Measurements from ENCODE around the gene TSPAN10. TPM values are rescaled to one million over a fixed set of nuclear protein-coding genes. Genes with fewer than 3 reads are reported as not detected.

The TSPAN10 gene
- total and polyA plus RNA-seq, 4 donors, result 0.61 to 4.7 (median 1.1) TPM

DNA sequence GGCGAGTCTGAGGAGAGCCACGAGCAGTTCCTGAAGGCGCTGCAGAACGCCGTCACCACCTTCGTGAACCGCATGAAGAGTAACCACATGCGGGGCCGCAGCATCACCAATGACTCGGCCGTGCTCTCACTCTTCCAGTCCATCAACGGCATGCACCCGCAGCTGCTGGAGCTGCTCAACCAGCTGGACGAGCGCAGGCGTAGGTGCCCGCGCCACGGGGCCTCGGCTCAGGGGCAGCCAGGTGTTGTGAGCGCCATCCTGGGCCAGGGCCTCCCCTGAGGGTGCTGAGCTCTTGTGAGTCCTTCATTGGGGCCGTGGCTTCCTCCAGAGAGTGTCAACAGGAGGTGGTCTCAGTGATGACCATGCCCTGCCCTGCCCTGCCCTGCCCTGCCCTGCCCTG lies 58.8 kb downstream of the TSPAN10 start:
- Histone ChIP-seq H3K4me1 (ENCODE audit: control insufficient read depth in 5 of 5, insufficient read depth in 5 of 5, low read length in 5 of 5) (peaks cover 0 to 1% (median 0%) of the 10 kb centered on the region in 5 donors), H3K9me3 (ENCODE audit: control insufficient read depth in 4 of 4, insufficient read depth in 3 of 4, low read length in 3 of 4) (no peaks in the 10 kb centered on the region), H3K27ac (ENCODE audit: low read depth in 1 of 2, low read length in 1 of 2) (no peak overlapping the region), H3K9ac (ENCODE audit: insufficient read depth in 1 of 2, low read length in 2 of 2) (no peak overlapping the region), H3K4me3 (no peak overlapping the region), H3K36me3 (ENCODE audit: control insufficient read depth in 4 of 4, insufficient read depth in 4 of 4, low read length in 4 of 4) (peaks cover 11 to 83% (median 34%) of the 10 kb centered on the region in 4 donors), H3K27me3 (ENCODE audit: control insufficient read depth in 3 of 3, insufficient read depth in 3 of 3, low read length in 2 of 3) (no peaks in the 10 kb centered on the region)
- ATAC-seq (ENCODE audit: insufficient read depth, low FRiP score), result no peak
- no peak for DNase-seq
- TF ChIP-seq, protein P1, sequence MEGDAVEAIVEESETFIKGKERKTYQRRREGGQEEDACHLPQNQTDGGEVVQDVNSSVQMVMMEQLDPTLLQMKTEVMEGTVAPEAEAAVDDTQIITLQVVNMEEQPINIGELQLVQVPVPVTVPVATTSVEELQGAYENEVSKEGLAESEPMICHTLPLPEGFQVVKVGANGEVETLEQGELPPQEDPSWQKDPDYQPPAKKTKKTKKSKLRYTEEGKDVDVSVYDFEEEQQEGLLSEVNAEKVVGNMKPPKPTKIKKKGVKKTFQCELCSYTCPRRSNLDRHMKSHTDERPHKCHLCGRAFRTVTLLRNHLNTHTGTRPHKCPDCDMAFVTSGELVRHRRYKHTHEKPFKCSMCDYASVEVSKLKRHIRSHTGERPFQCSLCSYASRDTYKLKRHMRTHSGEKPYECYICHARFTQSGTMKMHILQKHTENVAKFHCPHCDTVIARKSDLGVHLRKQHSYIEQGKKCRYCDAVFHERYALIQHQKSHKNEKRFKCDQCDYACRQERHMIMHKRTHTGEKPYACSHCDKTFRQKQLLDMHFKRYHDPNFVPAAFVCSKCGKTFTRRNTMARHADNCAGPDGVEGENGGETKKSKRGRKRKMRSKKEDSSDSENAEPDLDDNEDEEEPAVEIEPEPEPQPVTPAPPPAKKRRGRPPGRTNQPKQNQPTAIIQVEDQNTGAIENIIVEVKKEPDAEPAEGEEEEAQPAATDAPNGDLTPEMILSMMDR (IDR thresholded peaks at IDR 0.05; ENCODE audit: control extremely low read depth, extremely low read depth), result no peak
- WGBS, 2 donors, result 93 to 95% methylated on average over 22 of the region's 22 CpGs

DNA sequence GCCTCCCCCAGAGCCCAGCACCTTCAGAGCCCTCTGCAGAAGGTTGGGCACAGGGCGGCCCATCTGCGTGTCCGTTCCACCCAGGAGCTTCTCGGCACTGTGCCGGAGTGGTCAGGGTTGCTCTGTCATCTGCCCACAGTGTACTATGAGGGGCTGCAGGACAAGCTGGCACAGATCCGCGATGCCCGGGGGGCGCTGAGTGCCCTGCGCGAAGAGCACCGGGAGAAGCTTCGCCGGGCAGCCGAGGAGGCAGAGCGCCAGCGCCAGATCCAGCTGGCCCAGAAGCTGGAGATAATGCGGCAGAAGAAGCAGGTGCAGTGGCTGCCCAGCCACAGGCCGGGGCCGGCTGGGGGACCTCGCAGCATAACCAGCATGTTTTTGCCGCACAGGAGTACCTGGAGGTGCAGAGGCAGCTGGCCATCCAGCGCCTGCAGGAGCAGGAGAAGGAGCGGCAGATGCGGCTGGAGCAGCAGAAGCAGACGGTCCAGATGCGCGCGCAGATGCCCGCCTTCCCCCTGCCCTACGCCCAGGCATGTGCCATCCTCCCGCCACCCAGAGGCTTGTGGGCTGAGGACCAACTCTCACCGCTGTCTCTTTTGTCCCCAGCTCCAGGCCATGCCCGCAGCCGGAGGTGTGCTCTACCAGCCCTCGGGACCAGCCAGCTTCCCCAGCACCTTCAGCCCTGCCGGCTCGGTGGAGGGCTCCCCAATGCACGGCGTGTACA lies 59.4 kb downstream of the TSPAN10 start:
- DNase-seq, result no peak
- ATAC-seq (ENCODE audit: insufficient read depth, low FRiP score), result no peak
- Histone ChIP-seq H3K27ac (ENCODE audit: low read depth in 1 of 2, low read length in 1 of 2) (no peak overlapping the region), H3K9ac (ENCODE audit: insufficient read depth in 1 of 2, low read length in 2 of 2) (no peak overlapping the region), H3K36me3 (ENCODE audit: control insufficient read depth in 4 of 4, insufficient read depth in 4 of 4, low read length in 4 of 4) (peaks cover 11 to 83% (median 34%) of the 10 kb centered on the region in 4 donors), H3K4me3 (no peak overlapping the region), H3K27me3 (ENCODE audit: control insufficient read depth in 3 of 3, insufficient read depth in 3 of 3, low read length in 2 of 3) (no peaks in the 10 kb centered on the region), H3K4me1 (ENCODE audit: control insufficient read depth in 5 of 5, insufficient read depth in 5 of 5, low read length in 5 of 5) (peaks cover 0 to 7% (median 0%) of the 10 kb centered on the region in 5 donors), H3K9me3 (ENCODE audit: control insufficient read depth in 4 of 4, insufficient read depth in 3 of 4, low read length in 3 of 4) (no peaks in the 10 kb centered on the region)
- WGBS, 2 donors, result 96% methylated on average over 35 to 40 of the region's 40 CpGs
- TF ChIP-seq, protein P1 (IDR thresholded peaks at IDR 0.05; ENCODE audit: control extremely low read depth, extremely low read depth), result no peak

DNA sequence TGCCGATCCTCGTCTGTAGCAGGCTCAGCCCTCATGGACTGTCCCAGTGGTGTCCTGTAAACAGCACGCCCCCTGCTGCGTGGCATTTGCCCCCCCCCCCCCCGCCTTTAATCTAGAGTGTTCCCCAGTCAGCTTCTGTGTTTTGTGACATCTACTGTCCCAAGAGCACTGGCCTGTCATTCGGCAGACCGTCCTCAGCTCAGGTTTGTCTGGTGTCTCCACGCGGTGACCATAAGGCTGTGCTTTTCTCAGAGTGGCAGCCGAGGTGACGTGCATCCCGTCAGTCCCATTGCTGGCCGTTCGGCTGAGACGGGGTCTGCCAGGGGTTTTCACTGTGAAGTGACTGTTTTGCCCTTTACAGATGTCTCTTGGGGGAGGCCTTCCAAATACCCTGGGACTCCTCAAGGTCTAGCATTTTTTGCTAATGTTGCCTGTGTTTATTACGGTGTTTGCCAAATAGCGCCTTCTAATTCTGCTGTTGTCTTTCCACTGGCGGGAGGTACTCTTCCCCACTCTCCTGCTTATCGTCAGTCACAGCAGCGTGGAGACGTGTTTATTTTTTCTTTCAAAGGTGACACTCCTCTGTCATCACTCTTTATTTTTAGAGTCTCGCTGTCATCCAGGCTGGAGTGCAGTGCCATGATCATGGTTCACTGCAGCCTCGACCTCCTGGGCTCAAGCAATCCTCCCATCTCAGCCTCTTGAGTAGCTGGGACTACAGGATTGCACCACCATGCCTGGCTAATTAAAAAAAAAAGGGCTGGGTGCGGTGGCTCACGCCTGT lies 60.5 kb downstream of the TSPAN10 start:
- Histone ChIP-seq H3K27me3 (ENCODE audit: control insufficient read depth in 3 of 3, insufficient read depth in 3 of 3, low read length in 2 of 3) (no peaks in the 10 kb centered on the region), H3K4me1 (ENCODE audit: control insufficient read depth in 5 of 5, insufficient read depth in 5 of 5, low read length in 5 of 5) (peaks cover 0 to 18% (median 7%) of the 10 kb centered on the region in 5 donors), H3K4me3 (no peak overlapping the region), H3K9ac (ENCODE audit: insufficient read depth in 1 of 2, low read length in 2 of 2) (no peak overlapping the region), H3K9me3 (ENCODE audit: control insufficient read depth in 4 of 4, insufficient read depth in 3 of 4, low read length in 3 of 4) (no peaks in the 10 kb centered on the region), H3K27ac (ENCODE audit: low read depth in 1 of 2, low read length in 1 of 2) (no peak overlapping the region), H3K36me3 (ENCODE audit: control insufficient read depth in 4 of 4, insufficient read depth in 4 of 4, low read length in 4 of 4) (peaks cover 11 to 75% (median 29%) of the 10 kb centered on the region in 4 donors)
- no peak for ATAC-seq (ENCODE audit: insufficient read depth, low FRiP score)
- DNase-seq, result no peak
- 88 to 89% methylated on average over 25 of the region's 25 CpGs for WGBS, 2 donors
- TF ChIP-seq, protein P1 (IDR thresholded peaks at IDR 0.05; ENCODE audit: control extremely low read depth, extremely low read depth), result no peak

Small RNA genes within 50 kb of the gene (small RNA-seq; reads per million reads assigned to genes)
- 0.08 reads per million for gene MIR6786 (ENCODE audit: low replicate concordance)

Other genes with a start within 250 kb of the TSPAN10 start
- 10 to 100 TPM; 24.4 to 24.9 TPM for gene BAHCC1, start 241.7 kb upstream of the TSPAN10 start, total RNA-seq
- 10 to 100 TPM in 1 of 2 donors, 1 to 10 TPM in 1; 7.6 to 10.5 TPM for gene BAHCC1, start 241.7 kb upstream of the TSPAN10 start, polyA plus RNA-seq
- gene ACTG1, start 124.4 kb upstream of the TSPAN10 start, total RNA-seq, result 1,000 to 10,000 TPM; 3,059 to 3,066 TPM
- 1,000 to 10,000 TPM; 1,461 to 4,301 TPM for gene ACTG1, start 124.4 kb upstream of the TSPAN10 start, polyA plus RNA-seq
- gene FSCN2, start 108.8 kb upstream of the TSPAN10 start, total RNA-seq, result 1 to 10 TPM; 2.1 to 3.9 TPM
- gene FSCN2, start 108.8 kb upstream of the TSPAN10 start, polyA plus RNA-seq, result 1 to 10 TPM in 1 of 2 donors, under 1 TPM in 1; 0.46 to 1.8 TPM
- 10 to 100 TPM; 20.8 to 34.4 TPM for gene FAAP100, start 84.8 kb upstream of the TSPAN10 start, total RNA-seq
- gene FAAP100, start 84.8 kb upstream of the TSPAN10 start, polyA plus RNA-seq, result 10 to 100 TPM; 21.4 to 29.3 TPM
- gene NPLOC4, start 84 bp upstream of the TSPAN10 start, total RNA-seq, result 10 to 100 TPM; 47.8 to 98.0 TPM
- 10 to 100 TPM; 30.1 to 54.8 TPM for gene NPLOC4, start 84 bp upstream of the TSPAN10 start, polyA plus RNA-seq
- gene PDE6G, start 19.3 kb downstream of the TSPAN10 start, total RNA-seq, result 1 to 10 TPM in 1 of 2 donors, not detected in 1; 1.8 TPM
- 1 to 10 TPM; 1.8 to 2.1 TPM for gene PDE6G, start 19.3 kb downstream of the TSPAN10 start, polyA plus RNA-seq
- gene OXLD1, start 29.4 kb downstream of the TSPAN10 start, total RNA-seq, result 10 to 100 TPM in 1 of 2 donors, 1 to 10 TPM in 1; 8.9 to 35.1 TPM
- 10 to 100 TPM; 61.3 to 77.7 TPM for gene OXLD1, start 29.4 kb downstream of the TSPAN10 start, polyA plus RNA-seq
- gene CCDC137, start 29.5 kb downstream of the TSPAN10 start, total RNA-seq, result 10 to 100 TPM; 10.2 to 23.6 TPM
- gene CCDC137, start 29.5 kb downstream of the TSPAN10 start, polyA plus RNA-seq, result 10 to 100 TPM; 16.6 to 16.8 TPM
- gene ARL16, start 46.6 kb downstream of the TSPAN10 start, total RNA-seq, result 10 to 100 TPM; 27.4 to 31.8 TPM
- gene ARL16, start 46.6 kb downstream of the TSPAN10 start, polyA plus RNA-seq, result 10 to 100 TPM; 27.8 to 59.5 TPM
- gene HGS, start 46.8 kb downstream of the TSPAN10 start, total RNA-seq, result 100 to 1,000 TPM in 1 of 2 donors, 10 to 100 TPM in 1; 51.5 to 128 TPM
- gene HGS, start 46.8 kb downstream of the TSPAN10 start, polyA plus RNA-seq, result 100 to 1,000 TPM; 100 to 115 TPM
- gene MRPL12, start 66.2 kb downstream of the TSPAN10 start, total RNA-seq, result 10 to 100 TPM in 1 of 2 donors, 1 to 10 TPM in 1; 6.1 to 74.9 TPM
- gene MRPL12, start 66.2 kb downstream of the TSPAN10 start, polyA plus RNA-seq, result 100 to 1,000 TPM; 132 to 154 TPM
- gene SLC25A10, start 75.1 kb downstream of the TSPAN10 start, total RNA-seq, result 10 to 100 TPM in 1 of 2 donors, 1 to 10 TPM in 1; 4.3 to 21.0 TPM
- 10 to 100 TPM; 13.0 to 21.5 TPM for gene SLC25A10, start 75.1 kb downstream of the TSPAN10 start, polyA plus RNA-seq
- under 1 TPM in 1 of 2 donors, not detected in 1; 0.11 TPM for gene GCGR, start 167.0 kb downstream of the TSPAN10 start, total RNA-seq
- gene GCGR, start 167.0 kb downstream of the TSPAN10 start, polyA plus RNA-seq, result under 1 TPM; 0.09 to 0.12 TPM
- 10 to 100 TPM; 47.6 to 96.2 TPM for gene MCRIP1, start 196.1 kb downstream of the TSPAN10 start, total RNA-seq
- 100 to 1,000 TPM; 117 to 188 TPM for gene MCRIP1, start 196.1 kb downstream of the TSPAN10 start, polyA plus RNA-seq
- not detected for gene PPP1R27, start 197.9 kb downstream of the TSPAN10 start, total RNA-seq
- gene PPP1R27, start 197.9 kb downstream of the TSPAN10 start, polyA plus RNA-seq, result under 1 TPM in 1 of 2 donors, not detected in 1; 0.13 TPM
- 100 to 1,000 TPM; 356 to 990 TPM for gene P4HB, start 223.3 kb downstream of the TSPAN10 start, total RNA-seq
- 100 to 1,000 TPM; 695 to 862 TPM for gene P4HB, start 223.3 kb downstream of the TSPAN10 start, polyA plus RNA-seq
- gene ARHGDIA, start 234.1 kb downstream of the TSPAN10 start, total RNA-seq, result 100 to 1,000 TPM; 118 to 558 TPM
- gene ARHGDIA, start 234.1 kb downstream of the TSPAN10 start, polyA plus RNA-seq, result 100 to 1,000 TPM; 327 to 464 TPM